IMR-90 (cell line): ENCODE data around the gene PCSK2. TPM values are rescaled to one million over a fixed set of nuclear protein-coding genes. Genes with fewer than 3 reads are reported as not detected.

Experiments used
- ATAC-seq: fragments of 200-7000 bp; cut with Tn5 transposase; 2 replicates; pipeline ENCODE4 v1.9.1; 2020; ENCODE audit warnings: low read depth, mild to moderate bottlenecking, moderate library complexity
- BruUV-seq: library from RNA; stranded (reverse); fragments of 400-500 nt; replicated peaks from 2 replicates; lab custom pipeline; 2021; lab: Mats Ljungman, UMichigan
- CTCF ChIA-PET: fragments of 300-600 bp; formaldehyde crosslinking; extraction: SDS; loops from one replicate; lab custom pipeline; 2021; ENCODE audit warnings: antibody characterized with exemption; lab: Yijun Ruan, JAX
- POLR2A ChIA-PET: fragments of 300-600 bp; sonication (Branson Sonifier 250); formaldehyde crosslinking; loops from one replicate; lab custom pipeline; 2022; ENCODE audit warnings: antibody characterized with exemption; ENCODE audit not compliant: unreplicated experiment; lab: Charles Lee
- DNase-seq: peaks from one replicate; pipeline ENCODE4 v3.0.0; 2013
- H2AFZ ChIP-seq: replicated peaks from 2 replicates; pipeline ENCODE3; 2013; ENCODE audit warnings: low read length, mild to moderate bottlenecking; ENCODE audit not compliant: poor library complexity
- H2AK5ac ChIP-seq: 2 replicates; pipeline ENCODE4 v1.6.1; 2013; ENCODE audit warnings: low read depth, low read length, inconsistent platforms
- H2AK9ac ChIP-seq: replicated peaks from 2 replicates; pipeline ENCODE3; 2013; ENCODE audit warnings: mild to moderate bottlenecking, low read depth, low read length, moderate library complexity; ENCODE audit not compliant: poor library complexity
- H2BK120ac ChIP-seq: 2 replicates; pipeline ENCODE4 v1.6.1; 2013; ENCODE audit warnings: low read depth, low read length, inconsistent platforms
- H2BK15ac ChIP-seq: 3 replicates; pipeline ENCODE4 v1.6.1; 2013; ENCODE audit warnings: low read depth, low read length, inconsistent platforms
- H2BK20ac ChIP-seq: 2 replicates; pipeline ENCODE4 v1.6.1; 2013; ENCODE audit warnings: low read depth, mild to moderate bottlenecking, inconsistent platforms, low read length, moderate library complexity
- H2BK5ac ChIP-seq: 2 replicates; pipeline ENCODE4 v1.6.1; 2013; ENCODE audit warnings: mild to moderate bottlenecking, low read depth, low read length, inconsistent platforms; ENCODE audit not compliant: poor library complexity, severe bottlenecking
- H3K14ac ChIP-seq: replicated peaks from 2 replicates; pipeline ENCODE4 v1.6.1; 2013; ENCODE audit warnings: low read depth, low read length, inconsistent platforms
- H3K18ac ChIP-seq: 2 replicates; pipeline ENCODE4 v1.6.1; 2013; ENCODE audit warnings: low read depth, low read length, control low read depth
- H3K23ac ChIP-seq: 2 replicates; pipeline ENCODE4 v1.6.1; 2013; ENCODE audit warnings: low read depth, low read length, inconsistent platforms
- H3K27ac ChIP-seq: 2 replicates; pipeline ENCODE4 v1.5.1; 2013; ENCODE audit warnings: mild to moderate bottlenecking, control low read depth, low read length; ENCODE audit not compliant: insufficient read depth
- H3K27me3 ChIP-seq: 2 replicates; pipeline ENCODE4 v1.6.1; 2013; ENCODE audit warnings: low read length; ENCODE audit not compliant: control insufficient read depth, insufficient read depth
- H3K36me3 ChIP-seq: 2 replicates; pipeline ENCODE4 v1.6.1; 2013; ENCODE audit warnings: low read length, mixed read lengths; ENCODE audit not compliant: control insufficient read depth, insufficient read depth
- H3K4ac ChIP-seq: 2 replicates; pipeline ENCODE4 v1.6.1; 2013; ENCODE audit warnings: low read depth, low read length, inconsistent platforms
- H3K4me1 ChIP-seq: 2 replicates; pipeline ENCODE4 v1.6.1; 2013; ENCODE audit warnings: low read length, mixed read lengths; ENCODE audit not compliant: control insufficient read depth, insufficient read depth
- H3K4me2 ChIP-seq: 2 replicates; pipeline ENCODE4 v1.6.1; 2013; ENCODE audit warnings: low read depth, mild to moderate bottlenecking, control low read depth, low read length, moderate library complexity
- H3K4me3 ChIP-seq: 2 replicates; pipeline ENCODE4 v1.5.1; 2013; ENCODE audit warnings: low read depth, mild to moderate bottlenecking, control low read depth, low read length, moderate library complexity; ENCODE audit not compliant: insufficient read depth
- H3K56ac ChIP-seq: 2 replicates; pipeline ENCODE4 v1.6.1; 2013; ENCODE audit warnings: low read length, inconsistent platforms; ENCODE audit not compliant: insufficient read depth; ENCODE audit errors: extremely low read depth
- H3K79me1 ChIP-seq, 2 experiments: 2 replicates each; pipeline ENCODE4 v1.6.1; 2013; ENCODE audit warnings: low read length in 2 of 2, inconsistent platforms in 1 of 2, low read depth in 1 of 2
- H3K9ac ChIP-seq: 2 replicates; pipeline ENCODE4 v1.6.1; 2013; ENCODE audit warnings: low read depth, low read length, control low read depth
- H3K9me1 ChIP-seq: 2 replicates; pipeline ENCODE4 v1.6.1; 2013; ENCODE audit warnings: low read length, inconsistent platforms; ENCODE audit not compliant: insufficient read depth
- H3K9me3 ChIP-seq: 2 replicates; pipeline ENCODE4 v1.6.1; 2013; ENCODE audit warnings: low read length; ENCODE audit not compliant: control insufficient read depth, insufficient read depth
- H4K20me1 ChIP-seq: 2 replicates; pipeline ENCODE4 v1.6.1; 2013; ENCODE audit warnings: low read length, inconsistent platforms; ENCODE audit not compliant: insufficient read depth
- H4K5ac ChIP-seq: 2 replicates; pipeline ENCODE4 v1.6.1; 2013; ENCODE audit warnings: mild to moderate bottlenecking, low read depth, low read length, control low read depth
- H4K8ac ChIP-seq, 2 experiments: 2 replicates each; pipeline ENCODE4 v1.6.1; 2013; ENCODE audit warnings: low read depth in 2 of 2, low read length in 2 of 2, control low read depth in 1 of 2, inconsistent platforms in 1 of 2
- H4K91ac ChIP-seq: 2 replicates; pipeline ENCODE4 v1.6.1; 2013; ENCODE audit warnings: low read depth, low read length, inconsistent platforms; ENCODE audit not compliant: insufficient read depth
- BHLHE40 ChIP-seq: fragments of 150-350 bp; IDR thresholded peaks from 2 replicates; pipeline ENCODE4 v1.6.1; 2016; ENCODE audit warnings: mild to moderate bottlenecking, low read depth, low read length
- CEBPB ChIP-seq: IDR thresholded peaks from 2 replicates; pipeline ENCODE4 v1.6.1; 2012; ENCODE audit warnings: low read depth, low read length, improper control_type of control experiment
- CHD1 ChIP-seq: IDR thresholded peaks from 2 replicates; pipeline ENCODE4 v1.6.1; 2012; ENCODE audit warnings: low read depth, low read length, improper control_type of control experiment
- FOS ChIP-seq: fragments of 150-350 bp; IDR thresholded peaks from 2 replicates; pipeline ENCODE4 v1.6.1; 2016; ENCODE audit warnings: low read depth, low read length
- MAFK ChIP-seq: IDR thresholded peaks from 2 replicates; pipeline ENCODE4 v1.6.1; 2012; ENCODE audit warnings: low read depth, low read length, improper control_type of control experiment
- MAZ ChIP-seq: IDR thresholded peaks from 2 replicates; pipeline ENCODE4 v1.6.1; 2012; ENCODE audit warnings: low read depth, mild to moderate bottlenecking, low read length, improper control_type of control experiment, moderate library complexity, borderline replicate concordance
- MXI1 ChIP-seq: IDR thresholded peaks from 2 replicates; pipeline ENCODE4 v1.6.1; 2012; ENCODE audit warnings: low read depth, mild to moderate bottlenecking, low read length, moderate library complexity, borderline replicate concordance
- NFE2L2 ChIP-seq: fragments of 150-350 bp; IDR thresholded peaks from 2 replicates; pipeline ENCODE4 v1.6.1; 2016; ENCODE audit warnings: low read depth, mild to moderate bottlenecking, low read length
- POLR2A ChIP-seq: IDR thresholded peaks from 2 replicates; pipeline ENCODE4 v1.6.1; 2012; ENCODE audit warnings: mild to moderate bottlenecking, low read depth, low read length
- RAD21 ChIP-seq: IDR thresholded peaks from 2 replicates; pipeline ENCODE4 v1.6.1; 2012; ENCODE audit warnings: low read length, improper control_type of control experiment
- RCOR1 ChIP-seq: IDR thresholded peaks from 2 replicates; pipeline ENCODE4 v1.6.1; 2012; ENCODE audit warnings: mild to moderate bottlenecking, low read length, improper control_type of control experiment; ENCODE audit not compliant: insufficient replicate concordance
- RFX5 ChIP-seq: IDR thresholded peaks from 2 replicates; pipeline ENCODE4 v1.8.0; 2012; ENCODE audit warnings: low read depth, mild to moderate bottlenecking, low read length, moderate library complexity
- SMC3 ChIP-seq: fragments of 150-350 bp; IDR thresholded peaks from 2 replicates; pipeline ENCODE4 v1.6.1; 2016; ENCODE audit warnings: low read depth, mild to moderate bottlenecking, antibody characterized with exemption, low read length, moderate library complexity
- WGBS, 2 experiments: methylation state at CpG; one replicate each; pipeline versions ENCODE4 v1.1.5 to v1.1.7; 2013; ENCODE audit warnings: missing lambda C conversion rate in 2 of 2; ENCODE audit not compliant: insufficient read length in 1 of 2; ENCODE audit errors: extremely low coverage in 2 of 2; 5-methylcytosine and 5-hydroxymethylcytosine counted together
- dilution Hi-C: fragments of 300-500 bp; cut with HindIII; formaldehyde crosslinking; loops from one replicate; pipeline ENCODE4 v1.14.3; 2018; ENCODE audit warnings: low sequenced_read_pairs; ENCODE audit not compliant: unreplicated experiment
- in situ Hi-C: fragments of 300-500 bp; cut with MboI; formaldehyde crosslinking; loops from 3 replicates; pipeline ENCODE4 v1.14.3; 2019; ENCODE audit warnings: low sequenced_read_pairs, inconsistent platforms, mixed read lengths
- intact Hi-C: fragments of 100-400 bp; cut with micrococcal nuclease; formaldehyde crosslinking; loops from 2 replicates; pipeline ENCODE4 v1.10.0; 2022
- polyA plus RNA-seq, 3 experiments: library from polyadenylated mRNA; depleted of rRNA; stranded (reverse); fragments of >200 nt; gene quantifications; 2 replicates each; pipeline ENCODE4 v1.2.3, GENCODE V29; 2012; ENCODE audit warnings: low replicate concordance in 1 of 3
- total RNA-seq: library from RNA; depleted of rRNA; stranded (reverse); fragments of >200 nt; gene quantifications from 2 replicates; pipeline ENCODE4 v1.2.3, GENCODE V29; 2012
- TF ChIP-seq, protein P1 (sequence below): conservative IDR thresholded peaks from 2 replicates; pipeline ENCODE4 v1.5.1; 2012; ENCODE audit warnings: mild to moderate bottlenecking, low read depth, low read length, improper control_type of control experiment
- TF ChIP-seq, protein P2 (sequence below): fragments of 150-350 bp; IDR thresholded peaks from 2 replicates; pipeline ENCODE4 v1.6.1; 2017; ENCODE audit warnings: mild to moderate bottlenecking, antibody characterized with exemption, low read length, low read depth
- TF ChIP-seq, protein P3 (sequence below): fragments of 150-350 bp; IDR thresholded peaks from 2 replicates; pipeline ENCODE4 v1.6.1; 2016; ENCODE audit warnings: low read depth, mild to moderate bottlenecking, low read length, moderate library complexity, borderline replicate concordance

PCSK2 gene
- total and polyA plus RNA-seq, 2 of the 4 experiments (the other 2 are of a cell fraction): not detected

DNA sequence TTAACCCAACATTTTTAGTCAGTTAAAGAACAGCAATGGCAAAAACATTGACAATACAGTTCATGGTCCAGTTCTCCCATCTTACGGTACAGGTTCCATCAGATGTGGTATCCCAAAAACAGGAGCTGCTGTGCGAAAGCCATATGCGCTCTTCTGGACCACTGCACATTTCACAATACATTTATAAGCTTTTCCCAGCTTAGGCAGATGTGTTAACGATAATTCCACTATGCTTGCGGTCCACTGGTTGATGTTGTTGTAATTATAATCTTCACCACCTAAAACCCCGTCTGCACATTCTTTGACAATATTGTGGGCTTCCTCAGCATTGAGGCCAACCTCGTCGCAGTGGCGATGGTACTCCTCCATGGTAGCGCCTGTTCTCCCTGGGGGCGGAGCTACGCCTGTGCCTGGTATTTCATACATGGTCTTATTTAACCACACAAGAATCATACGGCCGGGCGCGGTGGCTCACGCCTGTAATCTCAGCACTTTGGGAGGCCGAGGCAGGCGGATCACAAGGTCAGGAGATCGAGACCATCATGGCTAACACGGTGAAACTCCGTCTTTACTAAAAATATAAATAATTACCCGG lies 252.3 kb downstream of the PCSK2 start:
- no TSS peak for BruUV-seq
- H3K18ac ChIP-seq: no peak overlapping the region
- POLR2A ChIA-PET: no interaction called here

More for the DNA sequence above, 252.3 kb downstream of the PCSK2 start:
- no peak overlapping the region for H2AFZ ChIP-seq
- no peak overlapping the region for H4K5ac ChIP-seq
- ATAC-seq (no peak), DNase-seq (no peak)
- H3K27me3 ChIP-seq: peaks cover 17% of the 10 kb centered on the region
- dilution Hi-C loops: no loop called here
- no peaks in the 10 kb centered on the region for H4K20me1 ChIP-seq
- H3K4ac ChIP-seq: no peak overlapping the region
- no peak overlapping the region for H2BK20ac ChIP-seq
- no peaks in the 10 kb centered on the region for H3K9me3 ChIP-seq
- no peak overlapping the region for H4K8ac ChIP-seq
- H4K91ac ChIP-seq: no peak overlapping the region
- no peak overlapping the region for H3K27ac ChIP-seq
- no peak overlapping the region for H3K23ac ChIP-seq
- no peak overlapping the region for H3K14ac ChIP-seq
- in situ Hi-C loops: no loop called here
- no peak overlapping the region for H3K4me2 ChIP-seq
- TF ChIP-seq RFX5: no peak
- no peak for TF ChIP-seq RCOR1
- no peak for TF ChIP-seq POLR2A
- TF ChIP-seq MAFK: no peak
- TF ChIP-seq, protein P1, sequence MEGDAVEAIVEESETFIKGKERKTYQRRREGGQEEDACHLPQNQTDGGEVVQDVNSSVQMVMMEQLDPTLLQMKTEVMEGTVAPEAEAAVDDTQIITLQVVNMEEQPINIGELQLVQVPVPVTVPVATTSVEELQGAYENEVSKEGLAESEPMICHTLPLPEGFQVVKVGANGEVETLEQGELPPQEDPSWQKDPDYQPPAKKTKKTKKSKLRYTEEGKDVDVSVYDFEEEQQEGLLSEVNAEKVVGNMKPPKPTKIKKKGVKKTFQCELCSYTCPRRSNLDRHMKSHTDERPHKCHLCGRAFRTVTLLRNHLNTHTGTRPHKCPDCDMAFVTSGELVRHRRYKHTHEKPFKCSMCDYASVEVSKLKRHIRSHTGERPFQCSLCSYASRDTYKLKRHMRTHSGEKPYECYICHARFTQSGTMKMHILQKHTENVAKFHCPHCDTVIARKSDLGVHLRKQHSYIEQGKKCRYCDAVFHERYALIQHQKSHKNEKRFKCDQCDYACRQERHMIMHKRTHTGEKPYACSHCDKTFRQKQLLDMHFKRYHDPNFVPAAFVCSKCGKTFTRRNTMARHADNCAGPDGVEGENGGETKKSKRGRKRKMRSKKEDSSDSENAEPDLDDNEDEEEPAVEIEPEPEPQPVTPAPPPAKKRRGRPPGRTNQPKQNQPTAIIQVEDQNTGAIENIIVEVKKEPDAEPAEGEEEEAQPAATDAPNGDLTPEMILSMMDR: no peak
- no peak for TF ChIP-seq BHLHE40
- TF ChIP-seq, protein P2, sequence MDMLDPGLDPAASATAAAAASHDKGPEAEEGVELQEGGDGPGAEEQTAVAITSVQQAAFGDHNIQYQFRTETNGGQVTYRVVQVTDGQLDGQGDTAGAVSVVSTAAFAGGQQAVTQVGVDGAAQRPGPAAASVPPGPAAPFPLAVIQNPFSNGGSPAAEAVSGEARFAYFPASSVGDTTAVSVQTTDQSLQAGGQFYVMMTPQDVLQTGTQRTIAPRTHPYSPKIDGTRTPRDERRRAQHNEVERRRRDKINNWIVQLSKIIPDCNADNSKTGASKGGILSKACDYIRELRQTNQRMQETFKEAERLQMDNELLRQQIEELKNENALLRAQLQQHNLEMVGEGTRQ: no peak
- TF ChIP-seq CHD1: no peak
- no peak for TF ChIP-seq SMC3
- TF ChIP-seq FOS: no peak
- TF ChIP-seq RAD21: no peak
- TF ChIP-seq MAZ: no peak
- TF ChIP-seq, protein P3, sequence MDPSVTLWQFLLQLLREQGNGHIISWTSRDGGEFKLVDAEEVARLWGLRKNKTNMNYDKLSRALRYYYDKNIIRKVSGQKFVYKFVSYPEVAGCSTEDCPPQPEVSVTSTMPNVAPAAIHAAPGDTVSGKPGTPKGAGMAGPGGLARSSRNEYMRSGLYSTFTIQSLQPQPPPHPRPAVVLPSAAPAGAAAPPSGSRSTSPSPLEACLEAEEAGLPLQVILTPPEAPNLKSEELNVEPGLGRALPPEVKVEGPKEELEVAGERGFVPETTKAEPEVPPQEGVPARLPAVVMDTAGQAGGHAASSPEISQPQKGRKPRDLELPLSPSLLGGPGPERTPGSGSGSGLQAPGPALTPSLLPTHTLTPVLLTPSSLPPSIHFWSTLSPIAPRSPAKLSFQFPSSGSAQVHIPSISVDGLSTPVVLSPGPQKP: no peak
- no peak for TF ChIP-seq NFE2L2
- no peak for TF ChIP-seq CEBPB
- TF ChIP-seq MXI1: no peak
- no peaks in the 10 kb centered on the region for H3K79me1 ChIP-seq
- H2BK15ac ChIP-seq: no peak overlapping the region
- no peak overlapping the region for H2AK9ac ChIP-seq
- no peaks in the 10 kb centered on the region for H3K36me3 ChIP-seq
- CTCF ChIA-PET: no interaction called here
- H3K56ac ChIP-seq: no peak overlapping the region
- intact Hi-C loops: no loop called here
- no peak overlapping the region for H3K9ac ChIP-seq
- WGBS, 2 experiments: 97% methylated on average over 5 of the region's 23 CpGs; no CpG with 5 or more reads in 1 of the 2 experiments
- no peak overlapping the region for H2BK5ac ChIP-seq
- H3K4me1 ChIP-seq: no peaks in the 10 kb centered on the region
- no peaks in the 10 kb centered on the region for H3K9me1 ChIP-seq
- H2AK5ac ChIP-seq: no peak overlapping the region
- no peak overlapping the region for H3K4me3 ChIP-seq
- no peak overlapping the region for H2BK120ac ChIP-seq
